Spleen (tissue), 11 donors: ENCODE measurements around the gene RET. TPM values are rescaled to one million over a fixed set of nuclear protein-coding genes. Genes with fewer than 3 reads are reported as not detected.

Experiments
- DNase-seq: peaks from one replicate; pipeline ENCODE4 v3.0.0-alpha.2; 2020
- H3K27ac ChIP-seq, 8 donors: fragments of 200-600 bp; sonication (generic) in 7 of 8; 1 replicate in 4 of 8; 2 replicates in 4 of 8; pipeline versions ENCODE4 v1.5.0 to v1.8.0; 2016 to 2021; ENCODE audit warnings: inconsistent platforms in 4 of 8, mild to moderate bottlenecking in 4 of 8, moderate library complexity in 1 of 8
- H3K27me3 ChIP-seq, 7 donors: fragments of 200-600 bp; sonication (generic) in 6 of 7; replicated peaks in 1 of 7; 1 replicate in 4 of 7; 2 replicates in 3 of 7; pipeline versions ENCODE4 v1.5.0 to v1.8.0; 2016 to 2021; ENCODE audit warnings: inconsistent platforms in 3 of 7, mild to moderate bottlenecking in 1 of 7
- H3K36me3 ChIP-seq, 6 donors: fragments of 200-600 bp; sonication (generic) in 5 of 6; 1 replicate in 4 of 6; 2 replicates in 2 of 6; pipeline versions ENCODE4 v1.5.0 to v1.8.0; 2016 to 2021; ENCODE audit warnings: inconsistent platforms in 2 of 6
- H3K4me1 ChIP-seq, 6 donors: fragments of 200-600 bp; sonication (generic) in 5 of 6; 1 replicate in 3 of 6; 2 replicates in 3 of 6; pipeline versions ENCODE4 v1.5.0 to v1.8.0; 2016 to 2021; ENCODE audit warnings: inconsistent platforms in 3 of 6
- H3K4me3 ChIP-seq, 8 donors: fragments of 200-600 bp; sonication (generic) in 7 of 8; 1 replicate in 4 of 8; 2 replicates in 4 of 8; pipeline versions ENCODE4 v1.5.0 to v1.8.0; 2016 to 2021; ENCODE audit warnings: inconsistent platforms in 4 of 8, mild to moderate bottlenecking in 4 of 8, moderate library complexity in 2 of 8
- H3K9me3 ChIP-seq, 8 donors: fragments of 200-600 bp; sonication (generic) in 7 of 8; 1 replicate in 4 of 8; 2 replicates in 4 of 8; pipeline versions ENCODE4 v1.5.0 to v1.8.0; 2016 to 2021; ENCODE audit warnings: inconsistent platforms in 4 of 8
- CTCF ChIP-seq, 11 experiments: fragments of 200-600 bp in 7 of 11; fragments of 450-650 bp in 4 of 11; sonication (generic) in 4 of 11; IDR thresholded peaks in 8 of 11; conservative IDR thresholded peaks in 3 of 11; 1 replicate in 7 of 11; 2 replicates in 4 of 11; pipeline versions ENCODE4 v1.4.0 to v1.8.0; 2016 to 2021; ENCODE audit warnings: antibody characterized with exemption in 11 of 11, inconsistent platforms in 4 of 11, mild to moderate bottlenecking in 1 of 11
- POLR2A ChIP-seq, 3 donors: fragments of 450-650 bp; IDR thresholded peaks; one replicate each; pipeline ENCODE4 v1.5.1; 2017; ENCODE audit warnings: antibody characterized with exemption in 3 of 3, mild to moderate bottlenecking in 1 of 3
- POLR2AphosphoS5 ChIP-seq, 3 donors: sonication (generic); formaldehyde crosslinking; IDR thresholded peaks; one replicate each; pipeline ENCODE4 v1.5.1; 2017; ENCODE audit warnings: antibody characterized with exemption in 3 of 3
- WGBS, 5 donors: extraction: QIAGEN DNeasy Blood & Tissue Kit in 3 of 5; methylation state at CpG; one replicate each; pipeline versions ENCODE4 v1.1.5 to v1.1.7; 2013 to 2018; 5-methylcytosine and 5-hydroxymethylcytosine counted together
- intact Hi-C: fragments of 100-400 bp; cut with DNase I; formaldehyde crosslinking; loops from one replicate; pipeline ENCODE4 v1.15.0; 2023; ENCODE audit warnings: low total_unique reads
- polyA plus RNA-seq, 3 donors: library from polyadenylated mRNA; stranded (reverse); fragments of 200-250 nt; gene quantifications; one replicate each; pipeline ENCODE4 v1.2.1, GENCODE V29; 2013
- total RNA-seq, 7 donors: library from RNA; depleted of rRNA in 3 of 7; stranded (reverse); fragments of >200 nt in 3 of 7; fragmentation: NEBNext Ultra II Directional in 4 of 7; extraction: Animal tissue kit (Norgen Biotek cat#: 25700) in 4 of 7; gene quantifications; one replicate each; pipeline versions ENCODE4 v1.1.0 to v1.2.1, GENCODE V29; 2016 to 2021
- donor health status: healthy with polysubstance abuse.
- donor health status: DM: no; HTN: no; CAD: no; lungs with moderate emphysema.
- donor health status: DM: no; HTN: no; CAD: no.
- donor health status: Bipolar disorder and iron deficiency.
- donor health status: healthy.
- donor health status: DM: no; HTN: no; CAD: no.
- donor health status: DM: yes; HTN: yes; CAD: no.

RET gene
- total and polyA plus RNA-seq, 10 donors, result 0.02 to 0.54 (median 0.31) TPM; not detected in 2

DNA sequence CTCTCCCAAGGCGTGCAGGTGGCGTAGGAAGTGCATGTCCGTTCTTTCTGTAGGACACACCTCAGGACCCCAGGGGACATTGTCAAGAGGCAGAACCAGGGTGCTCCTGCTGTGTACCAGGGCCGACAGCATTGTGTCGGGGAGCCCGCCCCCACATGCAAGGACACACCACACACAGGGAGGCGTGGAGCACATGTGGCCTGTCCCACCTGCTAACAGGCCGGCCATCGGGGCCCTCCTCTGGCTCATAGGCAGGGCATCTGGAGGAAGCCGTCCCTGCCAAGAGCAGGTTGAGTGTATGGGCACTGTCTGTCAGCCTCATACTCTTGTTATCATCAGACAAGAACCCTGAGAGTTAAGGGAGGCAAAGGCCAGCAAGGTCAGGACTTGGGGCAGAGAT is 12.7 kb downstream of the RET start:
- intact Hi-C loops, result no loop called here
- Histone ChIP-seq H3K36me3 (no peaks in the 10 kb centered on the region), H3K27ac (no peak overlapping the region)

GRCh38 chr10:43090188-43090587 is 13.3 kb downstream of the RET start:
- Histone ChIP-seq H3K4me3 (no peak overlapping the region), H3K27me3 (peaks cover 0 to 17% (median 0%) of the 10 kb centered on the region in 7 donors), H3K36me3 (no peaks in the 10 kb centered on the region), H3K9me3 (no peaks in the 10 kb centered on the region), H3K4me1 (peaks cover 0 to 12% (median 0%) of the 10 kb centered on the region in 6 donors), H3K27ac (no peak overlapping the region)
- TF ChIP-seq POLR2A (IDR thresholded peaks at IDR 0.05) (no peak), POLR2AphosphoS5 (IDR thresholded peaks at IDR 0.05) (no peak), CTCF (IDR thresholded peaks at IDR 0.05 in 8 of 11, conservative IDR thresholded peaks at IDR 0.05 in 3 of 11) (no peak)
- whole genome bisulfite sequencing, 5 donors, result 79 to 86% (median 85%) methylated on average over 8 of the region's 8 CpGs
- DNase-seq, result no peak
- intact Hi-C loops, result no loop called here

More for the DNA sequence above, 12.7 kb downstream of the RET start:
- peaks cover 0 to 12% (median 0%) of the 10 kb centered on the region in 6 donors for H3K4me1 ChIP-seq
- H3K4me3 ChIP-seq, result no peak overlapping the region
- peaks cover 0 to 17% (median 0%) of the 10 kb centered on the region in 7 donors for H3K27me3 ChIP-seq
- TF ChIP-seq CTCF (IDR thresholded peaks at IDR 0.05 in 8 of 11, conservative IDR thresholded peaks at IDR 0.05 in 3 of 11) (no peak), POLR2A (IDR thresholded peaks at IDR 0.05) (no peak), POLR2AphosphoS5 (IDR thresholded peaks at IDR 0.05) (no peak)
- no peaks in the 10 kb centered on the region for H3K9me3 ChIP-seq
- 77 to 94% (median 94%) methylated on average over 5 to 10 of the region's 10 CpGs for WGBS, 5 donors
- no peak for DNase-seq

GRCh38 chr10:43090664-43091063 is 13.8 kb downstream of the RET start:
- no peak overlapping the region for H3K27ac ChIP-seq
- no peaks in the 10 kb centered on the region for H3K9me3 ChIP-seq
- DNase-seq, result no peak
- H3K27me3 ChIP-seq, result peaks cover 0 to 17% (median 0%) of the 10 kb centered on the region in 7 donors
- intact Hi-C loops, result no loop called here
- peaks cover 0 to 12% (median 0%) of the 10 kb centered on the region in 6 donors for H3K4me1 ChIP-seq
- no peak overlapping the region for H3K4me3 ChIP-seq
- WGBS, 5 donors, result 78 to 93% (median 90%) methylated on average over 9 to 10 of the region's 10 CpGs
- TF ChIP-seq POLR2A (IDR thresholded peaks at IDR 0.05) (no peak), CTCF (IDR thresholded peaks at IDR 0.05 in 8 of 11, conservative IDR thresholded peaks at IDR 0.05 in 3 of 11) (no peak), POLR2AphosphoS5 (IDR thresholded peaks at IDR 0.05) (no peak)
- no peaks in the 10 kb centered on the region for H3K36me3 ChIP-seq

GRCh38 chr10:43091846-43092245 is 15.0 kb downstream of the RET start:
- TF ChIP-seq POLR2A (IDR thresholded peaks at IDR 0.05), result no peak
- no peak for TF ChIP-seq POLR2AphosphoS5 (IDR thresholded peaks at IDR 0.05)
- no peak for TF ChIP-seq CTCF (IDR thresholded peaks at IDR 0.05 in 8 of 11, conservative IDR thresholded peaks at IDR 0.05 in 3 of 11)
- no peaks in the 10 kb centered on the region for H3K36me3 ChIP-seq
- H3K27ac ChIP-seq, result no peak overlapping the region
- no peaks in the 10 kb centered on the region for H3K9me3 ChIP-seq
- 24 to 47% (median 37%) methylated on average over 3 of the region's 3 CpGs for WGBS, 5 donors
- peaks cover 0 to 17% (median 0%) of the 10 kb centered on the region in 7 donors for H3K27me3 ChIP-seq
- no peak overlapping the region for H3K4me3 ChIP-seq
- intact Hi-C loops, result no loop called here
- DNase-seq, result no peak
- peaks cover 0 to 12% (median 0%) of the 10 kb centered on the region in 6 donors for H3K4me1 ChIP-seq
